ENCODE data around the gene TIMM29. TPM values are rescaled to one million over a fixed set of nuclear protein-coding genes. Genes with fewer than 3 reads are reported as not detected.

TIMM29 gene
- total and polyA plus RNA-seq, 7 experiments from 2014 or later = 15.8 to 47.5 (median 27.1) TPM

GRCh38 chr19:10922638-10923014 is 6.0 kb upstream of the TIMM29 start:
- H3K4me1 ChIP-seq (ENCODE audit: control insufficient read depth in 2 of 2, insufficient read depth in 2 of 2, low read length in 2 of 2) = peaks cover under 1 to 3% of the 10 kb centered on the region in 2 donors
- intact Hi-C loops (cut with micrococcal nuclease) = no loop called here
- H3K27ac Mint-ChIP-seq = peak overlapping the region in 1 of 9 donors; percentile 88
- H3K27ac ChIP-seq (ENCODE audit: low read depth, low read length) = no peak overlapping the region
- no peak for DNase-seq
- no peaks in the 10 kb centered on the region for H3K27me3 ChIP-seq (ENCODE audit: control insufficient read depth in 2 of 2, insufficient read depth in 2 of 2, low read length in 2 of 2)
- peaks cover 0 to 11% (median 6%) of the 10 kb centered on the region in 7 donors for H3K4me1 Mint-ChIP-seq
- H3K36me3 ChIP-seq (ENCODE audit: control insufficient read depth in 2 of 3, insufficient read depth in 3 of 3, low read length in 3 of 3) = peaks cover 0 to 68% (median 3%) of the 10 kb centered on the region in 3 experiments
- H3K27me3 Mint-ChIP-seq = no peaks in the 10 kb centered on the region
- ATAC-seq = no peak
- POLR2A ChIA-PET = no interaction called here
- H3K4me3 ChIP-seq (ENCODE audit: low read length) = no peak overlapping the region
- no peak overlapping the region for H3K4me3 Mint-ChIP-seq
- H3K9me3 ChIP-seq (ENCODE audit: control insufficient read depth in 2 of 3, low read length in 3 of 3) = no peaks in the 10 kb centered on the region
- H3K36me3 Mint-ChIP-seq = peaks cover 0 to 13% (median 0%) of the 10 kb centered on the region in 5 donors
- peaks cover 0 to 1% (median 0%) of the 10 kb centered on the region in 11 donors for H3K9me3 Mint-ChIP-seq
- CTCF ChIA-PET = interaction anchor here (0.6 kb wide), 1 partner anchor 28 kb away, joined by 3 read pairs; no protein-coding TSS in a partner anchor

GRCh38 chr19:10923260-10924112 is 5.1 kb upstream of the TIMM29 start:
- Mint-ChIP-seq H3K27me3 (no peaks in the 10 kb centered on the region), H3K4me1 (peaks cover 0 to 15% (median 11%) of the 10 kb centered on the region in 7 donors), H3K4me3 (no peak overlapping the region), H3K36me3 (peaks cover 0 to 13% (median 0%) of the 10 kb centered on the region in 5 donors), H3K9me3 (no peaks in the 10 kb centered on the region), H3K27ac (no peak overlapping the region)
- POLR2A ChIA-PET = no interaction called here
- ATAC-seq = no peak
- Histone ChIP-seq H3K4me3 (ENCODE audit: low read length) (no peak overlapping the region), H3K4me1 (ENCODE audit: control insufficient read depth in 2 of 2, insufficient read depth in 2 of 2, low read length in 2 of 2) (peaks cover 6 to 8% of the 10 kb centered on the region in 2 donors), H3K9me3 (ENCODE audit: control insufficient read depth in 2 of 3, low read length in 3 of 3) (no peaks in the 10 kb centered on the region), H3K27ac (ENCODE audit: low read depth, low read length) (no peak overlapping the region), H3K27me3 (ENCODE audit: control insufficient read depth in 2 of 2, insufficient read depth in 2 of 2, low read length in 2 of 2) (no peaks in the 10 kb centered on the region), H3K36me3 (ENCODE audit: control insufficient read depth in 2 of 3, insufficient read depth in 3 of 3, low read length in 3 of 3) (peaks cover 0 to 64% (median 3%) of the 10 kb centered on the region in 3 experiments)
- DNase-seq = no peak
- CTCF ChIA-PET = no interaction called here
- intact Hi-C loops (cut with micrococcal nuclease) = no loop called here

GRCh38 chr19:10924597-10924996 is 4.0 kb upstream of the TIMM29 start:
- H3K9me3 Mint-ChIP-seq = no peaks in the 10 kb centered on the region
- peaks cover 10 to 12% of the 10 kb centered on the region in 2 donors for H3K4me1 ChIP-seq (ENCODE audit: control insufficient read depth in 2 of 2, insufficient read depth in 2 of 2, low read length in 2 of 2)
- peak overlapping the region in 1 of 9 donors; percentile 20 for H3K27ac Mint-ChIP-seq
- DNase-seq = no peak
- CTCF ChIA-PET = no interaction called here
- peaks cover 0 to 57% (median 3%) of the 10 kb centered on the region in 3 experiments for H3K36me3 ChIP-seq (ENCODE audit: control insufficient read depth in 2 of 3, insufficient read depth in 3 of 3, low read length in 3 of 3)
- ATAC-seq = no peak
- H3K27me3 ChIP-seq (ENCODE audit: control insufficient read depth in 2 of 2, insufficient read depth in 2 of 2, low read length in 2 of 2) = no peaks in the 10 kb centered on the region
- H3K4me1 Mint-ChIP-seq = peaks cover 5 to 18% (median 15%) of the 10 kb centered on the region in 7 donors
- intact Hi-C loops (cut with micrococcal nuclease) = no loop called here
- POLR2A ChIA-PET = no interaction called here
- H3K36me3 Mint-ChIP-seq = peaks cover 0 to 9% (median 0%) of the 10 kb centered on the region in 5 donors
- H3K4me3 Mint-ChIP-seq = no peak overlapping the region
- H3K27me3 Mint-ChIP-seq = no peaks in the 10 kb centered on the region
- no peak overlapping the region for H3K4me3 ChIP-seq (ENCODE audit: low read length)
- no peak overlapping the region for H3K27ac ChIP-seq (ENCODE audit: low read depth, low read length)
- no peaks in the 10 kb centered on the region for H3K9me3 ChIP-seq (ENCODE audit: control insufficient read depth in 2 of 3, low read length in 3 of 3)

GRCh38 chr19:10927730-10928562 is 665 bp upstream of the TIMM29 start:
- peaks cover 12 to 33% (median 26%) of the 10 kb centered on the region in 7 donors for H3K4me1 Mint-ChIP-seq
- ChIA-PET POLR2A (interaction anchor here (1.9 kb wide), 1 partner anchor 33 kb away, joined by 9 read pairs; the partner anchor contains the start of gene SMARCA4), CTCF (interaction anchor here (0.6 to 1.3 kb wide), 3 partner anchors 46 to 420 kb away, joined by 3 to 5 read pairs (median 3); no protein-coding TSS in a partner anchor)
- H3K9me3 Mint-ChIP-seq = no peaks in the 10 kb centered on the region
- peaks cover 0 to 30% (median 0%) of the 10 kb centered on the region in 3 experiments for H3K36me3 ChIP-seq (ENCODE audit: control insufficient read depth in 2 of 3, insufficient read depth in 3 of 3, low read length in 3 of 3)
- peaks cover 14 to 16% of the 10 kb centered on the region in 2 donors for H3K4me1 ChIP-seq (ENCODE audit: control insufficient read depth in 2 of 2, insufficient read depth in 2 of 2, low read length in 2 of 2)
- H3K4me3 Mint-ChIP-seq = peak overlapping the region; percentile 84 to 96 (median 92)
- intact Hi-C loops (cut with micrococcal nuclease) = loop anchor here (1.0 to 5.0 kb wide), 8 partner anchors 15 to 418 kb away; partner anchors contain the start of genes CARM1 (in 2 of the 2), CCDC159 (in 1 of the 2), CDKN2D (in 1 of the 2) and KRI1 (in 1 of the 2)
- peak overlapping the region; percentile 77 for H3K27ac ChIP-seq (ENCODE audit: low read depth, low read length)
- DNase-seq = peak in 3 of 9 donors; percentile 7 to 11 (median 10)
- H3K27me3 Mint-ChIP-seq = no peaks in the 10 kb centered on the region
- peak; percentile 2 for ATAC-seq
- H3K9me3 ChIP-seq (ENCODE audit: control insufficient read depth in 2 of 3, low read length in 3 of 3) = no peaks in the 10 kb centered on the region
- H3K27me3 ChIP-seq (ENCODE audit: control insufficient read depth in 2 of 2, insufficient read depth in 2 of 2, low read length in 2 of 2) = no peaks in the 10 kb centered on the region
- peak overlapping the region; percentile 66 to 93 (median 90) for H3K27ac Mint-ChIP-seq
- H3K4me3 ChIP-seq (ENCODE audit: low read length) = peak overlapping the region; percentile 89
- peaks cover 0 to 5% (median 0%) of the 10 kb centered on the region in 5 donors for H3K36me3 Mint-ChIP-seq

- H3K27me3 Mint-ChIP-seq = no peaks in the 10 kb centered on the region
- POLR2A ChIA-PET = interaction anchor here (0.7 to 1.5 kb wide), 4 partner anchors 16 to 1395 kb away, joined by 3 to 4 read pairs (median 4); no protein-coding TSS in a partner anchor
- Histone ChIP-seq H3K27ac (ENCODE audit: low read depth, low read length) (peak overlapping the region; percentile 77), H3K27me3 (ENCODE audit: control insufficient read depth in 2 of 2, insufficient read depth in 2 of 2, low read length in 2 of 2) (no peaks in the 10 kb centered on the region), H3K4me1 (ENCODE audit: control insufficient read depth in 2 of 2, insufficient read depth in 2 of 2, low read length in 2 of 2) (peaks cover 14 to 16% of the 10 kb centered on the region in 2 donors), H3K9me3 (ENCODE audit: control insufficient read depth in 2 of 3, low read length in 3 of 3) (no peaks in the 10 kb centered on the region), H3K4me3 (ENCODE audit: low read length) (peak overlapping the region; percentile 89), H3K36me3 (ENCODE audit: control insufficient read depth in 2 of 3, insufficient read depth in 3 of 3, low read length in 3 of 3) (peaks cover 0 to 15% (median 0%) of the 10 kb centered on the region in 3 experiments)
- intact Hi-C loops (cut with micrococcal nuclease) = loop anchor here (2.0 to 5.0 kb wide), 3 partner anchors 13 to 362 kb away; partner anchors contain the start of genes CDKN2D (in 1 of the 2), KRI1 (in 1 of the 2) and SMARCA4 (in 1 of the 2)
- H3K36me3 Mint-ChIP-seq = peaks cover 0 to 3% (median 0%) of the 10 kb centered on the region in 5 donors
- peak overlapping the region in 6 of 9 donors; percentile 31 to 66 (median 53) for H3K27ac Mint-ChIP-seq
- peaks cover 12 to 33% (median 26%) of the 10 kb centered on the region in 7 donors for H3K4me1 Mint-ChIP-seq
- H3K4me3 Mint-ChIP-seq = peak overlapping the region; percentile 76 to 96 (median 91)
- CTCF ChIA-PET = interaction anchor here (0.6 to 1.4 kb wide), 4 partner anchors 12 to 1753 kb away, joined by 3 to 8 read pairs (median 4); no protein-coding TSS in a partner anchor
- H3K9me3 Mint-ChIP-seq = no peaks in the 10 kb centered on the region
- ATAC-seq (no peak), DNase-seq (no peak)
These were observed 787 bp downstream of the TIMM29 start for GRCh38 chr19:10929402-10929794.

Measured in naive thymus-derived CD4-positive, alpha-beta T cell (primary cell).